GM19397 (cell line): ENCODE measurements around the gene PSMB7.
"Not testable (repeated sequence)": the region's sequence is repeated elsewhere in the genome, so short reads cannot be mapped to it uniquely, and the experiment has no call there.

Experiments used
- ATAC-seq: cut with Tn5 transposase; IDR thresholded peaks from one replicate; pipeline ENCODE4 v1.9.1; 2021; ENCODE audit warnings: mild to moderate bottlenecking, moderate library complexity; ENCODE audit not compliant: unreplicated experiment

The PSMB7 gene

DNA sequence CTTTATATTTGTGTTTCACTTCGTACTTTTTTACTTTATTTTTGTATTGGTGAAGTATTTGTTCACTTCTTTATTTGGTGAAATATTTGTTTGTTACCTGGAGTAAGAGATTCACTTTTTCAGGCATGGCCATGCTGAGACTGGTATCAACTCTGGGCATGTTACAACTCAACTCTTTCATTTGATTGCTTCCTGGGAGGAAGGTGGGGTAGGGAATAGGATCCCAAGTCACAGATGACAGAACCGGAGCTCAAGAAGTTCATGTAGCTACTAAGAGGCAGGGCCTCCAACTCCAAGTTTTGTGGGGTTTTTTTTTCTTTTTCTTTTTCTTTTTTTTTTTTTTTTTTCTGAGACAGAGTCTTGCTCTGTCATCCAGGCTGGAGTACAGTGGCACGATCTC lies 28.9 kb upstream of the PSMB7 start:
- ATAC-seq, result no peak

DNA sequence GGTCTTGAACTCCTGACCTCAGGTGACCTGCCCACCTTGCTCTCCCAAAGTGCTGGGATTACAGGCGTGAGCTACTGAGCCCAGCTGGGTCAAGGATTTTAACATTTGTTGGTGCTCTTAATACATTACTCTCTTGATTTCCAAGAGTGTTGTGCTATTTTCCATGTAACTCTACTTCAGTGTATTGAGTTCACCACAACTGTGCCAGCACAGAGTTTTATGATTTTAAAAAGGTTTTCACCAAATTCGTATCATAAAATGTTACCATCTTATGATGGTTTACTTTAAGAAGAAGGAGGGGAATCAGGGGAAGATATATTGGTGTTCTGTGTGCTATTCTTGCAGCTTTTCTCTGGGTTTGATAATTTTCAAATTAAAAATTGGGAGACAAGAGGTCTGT lies 28.4 kb upstream of the PSMB7 start:
- no peak for ATAC-seq

DNA sequence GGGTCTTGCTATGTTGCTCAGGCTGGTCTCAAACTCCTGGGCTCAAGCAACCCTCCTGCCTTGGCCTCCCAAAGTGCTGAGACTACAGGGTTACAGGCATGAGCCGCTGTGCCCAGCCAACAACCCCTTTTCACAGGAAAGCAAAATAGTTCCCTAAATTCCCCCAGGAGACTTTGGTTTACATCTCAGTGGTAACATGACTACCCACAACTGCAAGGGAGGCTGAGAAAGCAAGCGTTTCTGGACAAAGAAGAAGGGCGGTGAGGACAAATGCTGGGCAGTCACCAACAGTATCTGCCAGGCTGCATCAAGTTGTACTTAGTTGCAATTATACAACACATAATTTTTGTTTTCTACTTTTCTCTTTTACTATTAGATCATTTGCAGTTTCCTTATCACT lies 27.6 kb upstream of the PSMB7 start:
- no peak for ATAC-seq

DNA sequence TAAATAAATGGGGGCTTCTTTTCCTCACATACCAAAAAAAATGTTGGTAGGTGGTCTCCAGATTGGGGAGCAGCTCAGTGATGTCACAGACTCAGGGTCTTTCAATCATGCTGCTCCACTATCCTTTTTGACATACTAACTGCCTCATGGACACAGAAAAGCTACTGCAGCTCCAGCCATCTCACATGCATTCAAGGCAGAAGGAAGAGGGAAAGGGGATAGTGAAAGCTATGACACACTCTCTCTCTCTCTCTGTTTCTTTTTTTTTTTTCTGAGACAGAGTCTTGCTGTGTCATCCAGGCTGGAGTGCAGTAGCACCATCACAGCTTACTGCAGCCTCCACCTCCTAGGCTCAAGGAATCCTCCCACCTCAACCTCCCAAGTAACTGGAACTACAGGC lies 27.1 kb upstream of the PSMB7 start:
- ATAC-seq, result no peak

DNA sequence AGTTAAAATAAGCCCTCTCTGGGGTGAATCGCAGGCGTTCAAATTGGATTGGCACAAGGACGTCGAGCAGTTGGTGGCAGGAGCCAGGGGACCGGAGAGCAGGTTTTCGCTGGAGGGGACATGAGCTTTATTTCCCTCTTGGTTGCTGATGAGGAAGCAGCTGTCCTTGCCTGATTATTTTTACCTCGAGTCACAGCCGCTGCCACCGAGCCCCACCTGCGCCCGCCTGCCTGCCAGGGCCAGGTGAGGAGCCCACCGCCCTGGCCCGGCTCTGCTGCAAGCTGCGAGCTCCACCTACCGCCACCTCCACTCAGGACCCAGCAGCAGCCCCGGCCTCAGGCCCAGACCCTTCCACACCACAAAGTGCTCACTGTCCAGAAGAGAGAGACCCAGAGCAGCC lies 26.0 kb upstream of the PSMB7 start:
- ATAC-seq, result no peak

DNA sequence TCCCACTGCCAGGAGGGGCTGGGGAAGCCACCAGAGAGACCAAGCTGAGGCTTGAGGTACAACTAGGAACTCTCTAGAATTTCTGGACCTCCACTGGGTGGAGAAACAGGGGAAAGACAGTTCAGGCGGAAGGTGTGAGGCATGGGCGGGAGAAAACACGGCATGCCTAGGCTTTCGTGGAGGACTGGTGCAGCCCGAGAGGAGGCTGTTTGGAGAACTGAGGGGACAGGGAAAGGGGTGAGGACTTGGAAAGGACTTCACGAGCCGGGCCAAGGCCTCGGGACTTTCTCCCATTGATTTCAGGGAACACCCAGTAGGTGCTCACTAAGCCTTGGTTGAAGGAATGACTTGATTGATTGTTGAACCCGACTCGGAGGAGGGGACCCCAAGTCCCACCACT lies 25.5 kb upstream of the PSMB7 start:
- ATAC-seq, result no peak

DNA sequence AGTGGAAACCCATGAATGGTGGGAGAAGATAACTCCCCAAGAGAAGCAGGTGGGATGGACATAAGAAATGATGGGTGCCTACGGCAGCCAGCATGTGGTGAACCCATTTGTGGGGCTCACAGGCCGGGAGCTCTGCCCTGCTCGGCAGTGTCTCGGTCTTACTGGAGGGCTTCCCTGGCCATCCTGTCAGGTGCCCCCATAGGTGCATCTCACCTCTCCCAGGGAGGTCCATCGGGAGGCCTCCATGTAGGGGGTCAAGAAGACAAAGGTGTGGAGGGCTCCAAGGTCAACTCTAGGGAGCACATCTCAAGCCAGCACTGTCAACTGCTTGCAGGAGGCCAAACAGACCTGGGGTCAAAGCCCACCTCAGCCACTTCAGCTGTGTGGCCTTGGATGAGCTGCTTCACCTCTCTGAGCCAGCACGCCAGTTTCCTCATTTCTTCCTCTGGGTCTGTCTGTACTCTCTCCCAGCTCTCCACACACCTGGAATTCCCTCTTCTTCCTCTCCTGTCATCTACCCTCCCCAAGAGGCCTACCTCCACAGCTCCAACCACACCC lies 24.5 kb upstream of the PSMB7 start:
- ATAC-seq, result no peak

DNA sequence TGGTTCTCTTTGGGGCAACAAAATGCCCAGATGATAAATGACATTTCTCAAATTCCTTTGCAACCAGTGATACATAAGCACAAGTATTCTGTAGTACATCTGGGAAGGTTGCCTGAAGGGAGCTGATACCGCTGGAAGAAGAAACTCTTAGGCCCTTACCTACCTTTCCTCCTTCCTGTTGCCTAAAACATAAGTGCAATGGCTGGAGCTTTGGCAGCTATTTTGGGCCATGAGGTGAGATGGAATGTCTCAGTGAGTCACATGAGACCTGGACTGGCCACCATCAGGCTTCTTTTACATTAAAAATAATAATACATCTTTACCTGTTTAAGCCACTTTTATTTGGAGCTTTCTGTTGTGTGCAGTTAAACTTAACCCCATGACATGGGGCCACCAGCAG lies 23.8 kb upstream of the PSMB7 start:
- no peak for ATAC-seq

DNA sequence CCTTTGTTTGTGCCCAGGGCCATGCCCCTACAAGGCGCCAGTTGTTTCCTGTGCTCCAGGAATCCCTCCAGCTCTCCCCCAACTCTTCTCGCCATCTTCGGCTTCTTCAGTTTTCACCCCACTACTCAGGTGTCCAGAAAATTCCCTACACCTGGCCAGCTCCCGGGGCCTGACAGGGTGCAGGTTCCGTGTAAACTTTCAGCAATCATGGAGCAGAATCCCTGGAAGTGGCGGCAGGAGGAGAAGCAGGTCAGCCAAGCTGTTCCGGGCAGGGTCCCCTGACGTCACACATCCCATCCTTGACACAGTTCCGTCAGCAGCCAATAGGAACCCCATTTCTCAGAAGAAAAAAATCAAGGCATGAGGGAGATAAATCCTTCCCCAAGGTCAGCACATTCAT lies 22.8 kb upstream of the PSMB7 start:
- no peak for ATAC-seq

DNA sequence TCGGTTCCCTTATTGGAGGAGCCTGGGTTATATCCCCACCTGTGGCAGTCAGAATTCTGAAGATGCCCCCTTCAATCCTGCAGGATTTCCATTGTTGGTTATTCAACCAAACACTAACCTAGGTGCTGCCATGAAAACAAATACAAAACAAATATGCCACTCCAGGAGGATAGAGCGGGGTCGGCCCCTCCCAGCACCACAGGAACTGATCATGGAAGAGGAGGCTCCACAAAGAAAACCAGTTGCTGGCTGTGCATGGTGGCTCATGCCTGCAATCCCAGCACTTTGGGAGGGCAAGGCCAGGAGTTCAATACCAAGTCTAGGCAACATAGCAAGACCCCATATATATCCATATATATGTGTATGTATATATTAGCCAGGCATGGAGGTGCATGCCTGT lies 21.8 kb upstream of the PSMB7 start:
- ATAC-seq, result no peak

DNA sequence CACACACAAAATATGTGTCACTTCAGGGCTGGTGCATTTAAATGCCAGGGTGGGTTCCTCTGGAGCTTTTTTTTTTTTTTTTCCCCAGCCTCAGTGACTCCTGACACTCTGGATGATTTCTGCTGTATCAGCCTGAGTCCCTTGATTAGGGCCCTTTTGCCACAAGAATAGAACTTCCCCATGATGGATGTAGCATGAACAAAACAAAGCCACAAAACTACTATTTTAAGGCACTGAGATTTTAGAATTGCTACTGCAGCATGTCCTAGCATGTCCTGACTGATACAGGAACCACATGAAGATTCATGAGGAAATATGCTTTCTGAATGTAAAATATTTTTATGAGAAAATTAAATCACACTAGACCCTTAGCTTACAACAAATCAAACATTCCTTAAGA lies 21.1 kb upstream of the PSMB7 start:
- ATAC-seq, result no peak

DNA sequence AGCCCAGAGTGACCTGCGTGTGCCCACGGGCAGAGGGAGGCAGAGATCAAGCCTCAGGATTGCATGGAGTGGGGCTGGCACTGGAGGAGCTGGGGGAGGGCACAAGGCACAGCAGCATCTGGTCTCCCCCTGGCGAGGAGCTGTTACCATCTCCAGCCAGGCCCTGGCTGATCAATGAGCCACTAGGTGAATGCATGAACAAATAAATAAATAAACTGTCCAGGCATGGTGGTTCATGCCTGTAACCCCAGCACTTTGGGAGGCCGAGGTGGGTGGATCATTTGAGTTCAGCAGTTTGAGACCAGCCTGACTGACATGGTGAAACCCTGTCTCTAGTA lies 14.3 kb upstream of the PSMB7 start:
- no peak for ATAC-seq

DNA sequence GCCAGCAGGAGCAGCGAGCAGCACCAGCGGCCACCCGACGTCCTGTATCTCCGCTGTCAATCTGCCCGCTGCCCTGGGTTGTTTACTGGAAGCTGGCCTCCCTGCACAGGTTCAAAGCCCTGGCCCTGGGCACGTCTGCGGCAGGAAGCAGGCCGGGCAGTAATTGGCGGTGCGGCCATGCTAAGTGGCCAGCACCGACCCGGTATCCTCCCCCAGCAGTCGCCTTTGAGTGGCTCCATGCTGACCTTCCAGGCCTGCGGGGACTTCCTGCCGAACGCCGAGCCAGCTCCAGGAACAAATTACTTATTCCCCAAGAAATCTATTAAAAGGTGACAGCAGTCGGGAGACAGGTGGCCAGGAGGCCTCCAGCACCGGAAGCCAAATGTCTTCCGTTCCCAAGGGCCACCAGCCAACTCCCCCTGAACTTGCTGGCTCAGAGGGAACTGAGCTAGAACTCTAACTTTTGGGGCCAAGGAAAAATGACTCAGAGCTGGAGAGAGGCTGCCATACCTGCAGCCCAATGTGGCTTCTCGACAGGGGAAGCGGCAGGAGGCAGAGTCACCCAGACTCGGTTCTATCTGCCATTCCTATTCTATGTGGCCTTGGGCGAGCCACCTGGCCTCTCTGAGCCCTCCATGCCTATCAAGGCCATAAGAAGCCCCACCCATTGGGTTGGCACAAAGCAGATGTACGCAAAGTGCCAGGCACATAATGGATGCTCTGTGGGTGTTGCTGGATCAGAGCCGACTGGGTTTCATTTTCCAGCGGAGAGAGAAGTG lies 13.7 kb upstream of the PSMB7 start:
- no peak for ATAC-seq

DNA sequence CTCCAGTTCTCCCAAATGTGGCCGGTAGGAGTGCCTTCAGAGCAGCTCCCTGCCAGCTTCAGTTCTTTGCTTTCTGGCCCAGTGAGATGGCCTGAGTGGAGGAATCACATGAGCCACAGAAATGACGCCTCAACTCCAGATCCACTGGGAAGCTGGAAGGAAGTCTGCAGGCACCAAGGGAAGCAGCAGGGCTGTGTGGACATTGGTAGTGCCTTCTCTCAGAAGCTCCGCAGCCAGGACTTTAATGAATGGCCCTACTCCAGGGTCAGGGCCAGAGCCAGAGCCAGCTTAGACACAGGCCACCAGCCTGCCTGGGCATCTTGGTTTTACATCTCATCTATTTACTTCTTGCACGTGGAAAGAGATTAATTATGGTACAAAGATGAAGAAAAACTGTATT lies 12.0 kb upstream of the PSMB7 start:
- no peak for ATAC-seq

DNA sequence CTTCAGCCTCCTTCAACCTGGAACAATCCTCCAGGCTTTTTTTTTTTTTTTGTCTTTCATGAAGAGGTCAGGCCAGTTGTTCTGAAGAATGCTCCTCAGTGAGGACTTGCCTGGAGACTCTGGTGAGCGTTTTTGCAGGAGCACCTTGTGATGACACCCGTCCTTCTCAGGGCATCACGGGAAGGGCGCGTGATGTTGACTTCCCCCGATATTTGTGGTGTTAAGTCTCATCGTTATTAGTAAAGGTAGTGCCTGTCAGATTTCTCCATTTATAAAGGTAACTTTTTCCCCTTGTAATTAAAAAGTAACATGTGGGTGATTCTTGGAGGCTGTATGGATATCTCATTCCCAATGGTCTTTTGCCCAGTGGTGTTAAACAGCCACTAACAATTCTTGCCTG lies 11.1 kb upstream of the PSMB7 start:
- ATAC-seq, result no peak

DNA sequence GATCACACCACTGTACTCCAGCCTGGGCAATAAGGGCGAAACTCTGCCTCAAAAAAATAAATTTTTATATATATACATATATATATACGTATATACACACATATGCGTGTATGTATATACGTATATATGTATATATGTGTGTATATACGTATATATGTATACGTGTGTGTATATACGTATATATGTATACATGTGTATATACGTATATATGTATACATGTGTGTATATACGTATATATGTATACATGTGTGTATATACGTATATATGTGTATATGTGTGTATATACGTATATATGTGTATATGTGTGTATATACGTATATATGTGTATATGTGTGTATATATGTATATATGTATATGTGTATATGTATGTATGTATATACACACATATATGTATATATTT lies 10.5 kb upstream of the PSMB7 start:
- not testable (repeated sequence) for ATAC-seq

DNA sequence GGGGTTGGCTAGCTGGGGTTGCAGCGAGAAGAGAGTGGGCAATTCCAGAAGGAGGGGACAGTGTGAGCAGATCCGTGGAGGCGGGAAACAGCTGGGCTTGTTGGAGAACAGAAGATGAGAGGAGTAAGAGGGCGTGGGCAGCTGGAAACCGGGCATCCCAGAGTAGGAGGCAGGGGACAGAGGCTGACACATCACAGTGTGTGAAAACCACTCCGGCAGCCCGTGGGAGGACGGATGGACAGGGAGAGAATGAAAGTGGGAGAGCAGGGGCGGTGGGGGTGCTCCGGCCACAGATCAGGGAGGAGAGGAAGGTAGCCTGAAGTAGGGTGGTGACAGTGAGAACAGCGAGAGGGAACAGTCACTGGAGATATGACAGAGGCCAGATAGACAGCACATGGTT lies 8.3 kb upstream of the PSMB7 start:
- no peak for ATAC-seq

DNA sequence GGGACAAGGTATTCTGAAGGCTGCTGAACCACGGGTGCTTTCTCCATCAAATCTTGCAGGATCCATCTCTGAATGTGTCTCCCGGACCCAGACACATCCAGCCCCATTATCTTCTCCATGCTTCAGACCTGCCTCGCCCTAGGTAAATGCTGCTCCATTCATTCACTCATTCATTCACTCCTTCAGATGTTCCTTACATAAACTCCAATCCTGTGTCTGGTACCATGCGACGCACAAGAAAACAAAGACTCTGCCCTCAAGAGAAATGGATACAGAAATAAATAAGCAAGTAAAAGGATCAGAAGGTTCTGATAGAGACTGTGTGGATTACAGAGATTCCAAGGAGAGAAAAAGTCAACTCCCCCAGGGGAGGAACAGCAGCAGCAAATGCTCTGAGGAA lies 7.9 kb upstream of the PSMB7 start:
- no peak for ATAC-seq

DNA sequence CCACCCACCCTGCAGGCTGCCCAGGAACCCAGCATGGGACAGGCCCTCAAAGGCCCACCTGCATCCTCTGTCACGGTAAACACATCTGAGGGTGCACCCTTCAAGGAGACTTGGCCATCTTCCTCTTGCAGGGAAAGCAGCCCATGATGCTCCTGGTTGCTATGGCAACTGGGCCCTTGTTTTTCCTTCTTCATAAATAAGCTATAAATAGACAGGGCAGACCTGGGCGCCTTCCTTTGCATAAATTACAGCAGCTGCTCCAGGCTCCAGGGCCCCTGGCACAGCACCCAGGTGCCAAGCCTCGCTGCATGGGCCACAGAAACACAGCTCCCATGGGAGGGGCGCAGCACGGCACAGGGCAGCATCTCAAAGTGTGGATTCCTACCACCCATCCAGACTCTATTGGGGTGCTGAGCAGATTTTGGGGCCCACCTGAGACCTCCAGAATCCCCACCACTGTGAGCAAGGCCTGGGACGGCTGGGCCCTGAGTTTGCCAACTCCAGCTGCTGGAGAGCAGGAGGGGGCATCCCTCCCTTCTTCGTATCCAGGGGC lies 5.8 kb upstream of the PSMB7 start:
- no peak for ATAC-seq

DNA sequence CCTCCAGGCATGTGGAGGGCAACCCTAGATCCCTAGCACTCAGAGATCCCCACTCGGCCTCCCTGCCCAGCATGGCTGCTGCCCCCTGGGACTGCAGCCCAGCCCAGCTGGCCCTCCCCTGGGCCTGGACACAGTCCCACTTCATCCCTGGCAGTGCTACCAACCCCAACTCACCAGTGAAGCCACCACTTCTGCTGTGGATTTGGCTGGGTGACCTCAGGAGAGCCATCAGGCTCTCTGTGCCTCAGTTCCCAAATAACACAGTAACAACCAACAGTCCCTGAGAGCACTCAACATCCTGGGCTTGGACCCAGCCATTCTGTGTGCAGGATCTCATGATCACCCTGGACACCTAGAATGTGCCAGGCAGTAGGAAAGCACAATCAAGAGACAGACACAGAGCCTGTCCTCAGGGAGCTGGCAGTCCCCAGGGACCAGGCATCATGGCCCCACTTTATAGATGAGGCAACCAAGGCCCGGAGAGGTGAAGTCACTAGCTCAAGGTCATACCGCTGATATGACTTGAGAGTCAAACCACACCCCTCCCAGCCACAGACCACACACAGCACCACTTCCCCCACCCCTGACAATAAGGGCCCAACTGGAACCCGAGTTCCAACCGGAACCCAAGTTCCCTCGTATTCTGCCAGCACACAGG lies 4.7 kb upstream of the PSMB7 start:
- ATAC-seq, result no peak

DNA sequence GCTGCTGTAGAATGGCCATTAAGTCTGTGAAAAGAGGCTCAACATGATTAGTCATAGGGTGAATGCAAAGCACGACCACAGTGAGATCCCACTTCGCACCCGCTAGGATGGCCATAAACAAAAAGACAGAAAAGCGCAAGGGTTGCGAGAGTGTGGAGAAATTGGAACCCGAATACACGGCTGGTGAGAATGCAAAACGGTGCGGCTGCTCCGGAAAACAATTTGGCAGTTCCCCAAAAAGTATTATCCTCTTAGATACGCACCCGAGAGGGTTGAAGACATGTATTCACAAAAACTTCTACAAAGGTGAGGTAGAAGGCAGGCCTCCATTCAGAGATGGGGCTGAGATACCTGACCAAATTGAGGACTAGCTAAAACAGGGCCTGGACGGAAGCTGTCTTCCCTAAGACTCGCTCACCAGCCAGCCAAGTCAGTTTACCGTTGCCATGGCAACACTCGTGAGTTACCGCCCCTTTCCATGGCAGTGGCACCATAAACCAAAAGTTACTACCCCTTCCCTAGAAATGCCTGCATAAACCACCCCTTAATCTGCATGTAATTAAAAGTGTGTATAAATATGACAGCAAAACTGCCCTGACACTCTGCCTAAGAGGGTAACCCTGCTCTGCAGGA lies 726 bp upstream of the PSMB7 start:
- ATAC-seq, result no peak

DNA sequence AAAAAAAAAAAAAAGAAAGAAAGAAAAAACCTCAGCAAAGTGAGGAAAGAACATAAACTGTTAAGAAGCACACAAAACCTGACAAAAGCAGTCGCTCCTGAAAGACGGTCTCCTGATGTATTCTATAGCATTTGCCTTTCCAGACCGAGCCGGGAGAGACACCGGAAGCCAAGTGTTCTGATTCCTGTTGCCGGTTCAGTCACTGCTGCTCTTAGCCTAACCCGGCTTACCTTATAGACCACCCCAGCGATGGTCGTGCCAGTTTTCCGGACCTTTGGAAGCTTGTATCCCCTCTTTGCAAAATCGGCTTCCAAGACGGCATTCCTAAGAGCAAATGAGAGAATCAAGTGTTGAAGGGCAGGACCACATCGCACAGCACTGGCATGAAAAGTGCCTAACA lies 630 bp downstream of the PSMB7 start:
- no peak for ATAC-seq
